SK-N-SH (cell line): Measurements from ENCODE around the gene AAGAB.

Source experiments
- CTCF ChIP-seq: fragments of 200-600 bp; sonication (generic); IDR thresholded peaks from 2 replicates; pipeline ENCODE4 v1.6.1; 2017; ENCODE audit warnings: antibody characterized with exemption, mild to moderate bottlenecking, moderate library complexity
- EZH2phosphoT487 ChIP-seq: fragments of 200-600 bp; sonication (generic); IDR thresholded peaks from 2 replicates; pipeline ENCODE4 v1.6.1; 2017; ENCODE audit warnings: low read depth, mixed run types, mild to moderate bottlenecking, antibody characterized with exemption, moderate library complexity, borderline replicate concordance
- GATA2 ChIP-seq: sonication (generic); formaldehyde crosslinking; IDR thresholded peaks from 2 replicates; pipeline ENCODE4 v1.5.0; 2020; ENCODE audit warnings: mild to moderate bottlenecking, missing genetic modification reagents
- MXI1 ChIP-seq: IDR thresholded peaks from 2 replicates; pipeline ENCODE4 v1.6.1; 2012; ENCODE audit warnings: mild to moderate bottlenecking, low read depth, low read length, improper control_type of control experiment
- NFIC ChIP-seq: IDR thresholded peaks from 2 replicates; pipeline ENCODE4 v1.4.0; 2012; ENCODE audit warnings: borderline replicate concordance
- RAD21 ChIP-seq: IDR thresholded peaks from 2 replicates; pipeline ENCODE4 v1.6.1; 2012; ENCODE audit warnings: mild to moderate bottlenecking, low read length
- RCOR1 ChIP-seq: fragments of 150-350 bp; IDR thresholded peaks from 2 replicates; pipeline ENCODE4 v1.6.1; 2017; ENCODE audit warnings: antibody characterized with exemption, low read length
- TCF12 ChIP-seq: IDR thresholded peaks from 2 replicates; pipeline ENCODE4 v1.4.0; 2012
- TF ChIP-seq, protein P1 (sequence below): IDR thresholded peaks from 2 replicates; pipeline ENCODE4 v1.6.1; 2012; ENCODE audit warnings: mild to moderate bottlenecking, low read depth, low read length, moderate library complexity

GRCh38 chr15:67276666-67277065 is 22.2 kb upstream of the AAGAB start:
- TF ChIP-seq CTCF (no peak), RAD21 (no peak), MXI1 (no peak), EZH2phosphoT487 (no peak), RCOR1 (no peak), NFIC (no peak), TCF12 (no peak), GATA2 (CRISPR knock-in tag) (no peak)
- TF ChIP-seq, protein P1, sequence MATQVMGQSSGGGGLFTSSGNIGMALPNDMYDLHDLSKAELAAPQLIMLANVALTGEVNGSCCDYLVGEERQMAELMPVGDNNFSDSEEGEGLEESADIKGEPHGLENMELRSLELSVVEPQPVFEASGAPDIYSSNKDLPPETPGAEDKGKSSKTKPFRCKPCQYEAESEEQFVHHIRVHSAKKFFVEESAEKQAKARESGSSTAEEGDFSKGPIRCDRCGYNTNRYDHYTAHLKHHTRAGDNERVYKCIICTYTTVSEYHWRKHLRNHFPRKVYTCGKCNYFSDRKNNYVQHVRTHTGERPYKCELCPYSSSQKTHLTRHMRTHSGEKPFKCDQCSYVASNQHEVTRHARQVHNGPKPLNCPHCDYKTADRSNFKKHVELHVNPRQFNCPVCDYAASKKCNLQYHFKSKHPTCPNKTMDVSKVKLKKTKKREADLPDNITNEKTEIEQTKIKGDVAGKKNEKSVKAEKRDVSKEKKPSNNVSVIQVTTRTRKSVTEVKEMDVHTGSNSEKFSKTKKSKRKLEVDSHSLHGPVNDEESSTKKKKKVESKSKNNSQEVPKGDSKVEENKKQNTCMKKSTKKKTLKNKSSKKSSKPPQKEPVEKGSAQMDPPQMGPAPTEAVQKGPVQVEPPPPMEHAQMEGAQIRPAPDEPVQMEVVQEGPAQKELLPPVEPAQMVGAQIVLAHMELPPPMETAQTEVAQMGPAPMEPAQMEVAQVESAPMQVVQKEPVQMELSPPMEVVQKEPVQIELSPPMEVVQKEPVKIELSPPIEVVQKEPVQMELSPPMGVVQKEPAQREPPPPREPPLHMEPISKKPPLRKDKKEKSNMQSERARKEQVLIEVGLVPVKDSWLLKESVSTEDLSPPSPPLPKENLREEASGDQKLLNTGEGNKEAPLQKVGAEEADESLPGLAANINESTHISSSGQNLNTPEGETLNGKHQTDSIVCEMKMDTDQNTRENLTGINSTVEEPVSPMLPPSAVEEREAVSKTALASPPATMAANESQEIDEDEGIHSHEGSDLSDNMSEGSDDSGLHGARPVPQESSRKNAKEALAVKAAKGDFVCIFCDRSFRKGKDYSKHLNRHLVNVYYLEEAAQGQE: no peak
